Measurements from ENCODE around the gene CIP2A.

GRCh38 chr3:108589081-108589997 lies at the start of gene CIP2A, which contains the start of gene DZIP3:
- TF ChIP-seq CTCF (IDR thresholded peaks at IDR 0.05) (no peak), POLR2A (IDR thresholded peaks at IDR 0.05) (peak in 1 of 2 donors; percentile 32), POLR2AphosphoS5 (IDR thresholded peaks at IDR 0.05; ENCODE audit: insufficient read depth in 1 of 2, low read depth in 1 of 2) (peak; percentile 69 to 92)

Data from vagina (tissue), 2 donors.